T-cell (primary cell): ENCODE data around the gene DDX51. TPM values are rescaled to one million over a fixed set of nuclear protein-coding genes. Genes with fewer than 3 reads are reported as not detected.
A peak's percentile ranks its signal among the peaks of the same experiment; 100 is the strongest.

Source experiments
- ATAC-seq, 4 experiments: fragments of 200-7000 bp in 3 of 4; fragments of 150-1000 bp in 1 of 4; cut with Tn5 transposase; replicated peaks in 1 of 4; 1 replicate in 3 of 4; 2 replicates in 1 of 4; pipeline ENCODE4 v1.10.0; 2021; ENCODE audit warnings: moderate library complexity in 3 of 4, mild to moderate bottlenecking in 2 of 4, moderate number of reproducible peaks in 1 of 4
- CTCF ChIA-PET, 2 donors: fragments of 300-600 bp; sonication (Branson Sonifier 250); formaldehyde crosslinking; loops; one replicate each; lab custom pipeline; 2022; ENCODE audit warnings: antibody characterized with exemption in 2 of 2; lab: Charles Lee
- POLR2A ChIA-PET, 2 donors: fragments of 300-600 bp; sonication (Branson Sonifier 250); formaldehyde crosslinking; loops; one replicate each; lab custom pipeline; 2022; ENCODE audit warnings: antibody characterized with exemption in 2 of 2; lab: Charles Lee
- DNase-seq, 35 experiments: peaks; one replicate each; pipeline versions ENCODE4 v3.0.0 to v3.0.0-alpha.2; 2013 to 2023
- H3K27ac ChIP-seq: one replicate; pipeline ENCODE4 v1.5.1; 2013; ENCODE audit warnings: low read length
- H3K27me3 ChIP-seq, 2 experiments: replicated peaks in 1 of 2; 1 replicate in 1 of 2; 2 replicates in 1 of 2; pipeline versions ENCODE4 v1.6.1 to v1.7.0; 2013; ENCODE audit warnings: low read length in 1 of 2, mixed read lengths in 1 of 2; ENCODE audit not compliant: control insufficient read depth in 2 of 2, insufficient read depth in 2 of 2; ENCODE audit errors: extremely low read depth in 1 of 2
- H3K36me3 ChIP-seq, 2 donors: 1 replicate in 1 of 2; 2 replicates in 1 of 2; pipeline versions ENCODE4 v1.6.1 to v1.7.0; 2013; ENCODE audit warnings: low read length in 1 of 2; ENCODE audit not compliant: control insufficient read depth in 2 of 2, insufficient read depth in 1 of 2; ENCODE audit errors: extremely low read depth in 1 of 2
- H3K4me1 ChIP-seq, 2 experiments: 1 replicate in 1 of 2; 2 replicates in 1 of 2; pipeline versions ENCODE4 v1.6.1 to v1.7.0; 2013; ENCODE audit warnings: low read length in 2 of 2, mixed read lengths in 1 of 2; ENCODE audit not compliant: insufficient read depth in 2 of 2, control insufficient read depth in 1 of 2; ENCODE audit errors: extremely low read depth in 1 of 2
- H3K4me3 ChIP-seq, 2 donors: 1 replicate in 1 of 2; 2 replicates in 1 of 2; pipeline versions ENCODE4 v1.5.1 to v1.7.0; 2013; ENCODE audit warnings: mild to moderate bottlenecking in 2 of 2, low read length in 1 of 2, moderate library complexity in 1 of 2; ENCODE audit not compliant: control insufficient read depth in 1 of 2; ENCODE audit errors: extremely low read depth in 1 of 2
- H3K9me3 ChIP-seq: 2 replicates; pipeline ENCODE4 v1.7.0; 2013
- H3K27ac Mint-ChIP-seq, 2 donors: one replicate each; pipeline ENCODE4 v1.8.0; 2020 to 2021; ENCODE audit warnings: mild to moderate bottlenecking in 2 of 2, mixed read lengths in 2 of 2
- H3K27me3 Mint-ChIP-seq, 2 donors: one replicate each; pipeline ENCODE4 v1.8.0; 2021 to 2022; ENCODE audit warnings: mixed read lengths in 2 of 2
- H3K36me3 Mint-ChIP-seq: one replicate; pipeline ENCODE4 v1.8.0; 2021; ENCODE audit warnings: mixed read lengths
- H3K4me1 Mint-ChIP-seq, 3 donors: one replicate each; pipeline ENCODE4 v1.8.0; 2020 to 2022; ENCODE audit warnings: mixed read lengths in 3 of 3, mild to moderate bottlenecking in 1 of 3
- H3K4me3 Mint-ChIP-seq, 3 donors: one replicate each; pipeline ENCODE4 v1.8.0; 2020 to 2022; ENCODE audit warnings: mild to moderate bottlenecking in 3 of 3, mixed read lengths in 3 of 3, moderate library complexity in 3 of 3
- H3K9me3 Mint-ChIP-seq, 3 donors: one replicate each; pipeline ENCODE4 v1.8.0; 2020 to 2022; ENCODE audit warnings: mixed read lengths in 3 of 3
- WGBS: methylation state at CpG from one replicate; pipeline ENCODE4 v1.1.5; 2013; ENCODE audit warnings: missing lambda C conversion rate; ENCODE audit not compliant: insufficient coverage; 5-methylcytosine and 5-hydroxymethylcytosine counted together
- total RNA-seq, 35 experiments: library from RNA in 6 of 35; stranded (reverse) in 6 of 35; fragments of 120-200 nt in 1 of 35; gene quantifications; one replicate each; pipeline versions ENCODE4 v1.2.1 to v1.2.4 and lab custom pipeline; 2013 to 2026

The DDX51 gene
- total RNA-seq, 5 donors from 2014 or later (not counting 1 experiment from before 2014, with no cell fraction given): 41.9 to 58.6 (median 49.0) TPM

- ATAC-seq (peak in 1 of 4 experiments; percentile 16), DNase-seq (no peak)
- Mint-ChIP-seq H3K4me3 (no peak overlapping the region), H3K27me3 (no peaks in the 10 kb centered on the region), H3K27ac (no peak overlapping the region), H3K9me3 (no peaks in the 10 kb centered on the region), H3K4me1 (no peaks in the 10 kb centered on the region), H3K36me3 (peaks cover 29% of the 10 kb centered on the region)
- no peak overlapping the region for H3K27ac ChIP-seq
- no peaks in the 10 kb centered on the region for H3K27me3 ChIP-seq
- POLR2A ChIA-PET: no interaction called here
- no peaks in the 10 kb centered on the region for H3K4me1 ChIP-seq
- H3K4me3 ChIP-seq: no peak overlapping the region
- H3K9me3 ChIP-seq: no peaks in the 10 kb centered on the region
- CTCF ChIA-PET: no interaction called here
- 98% methylated on average over 6 of the region's 10 CpGs for WGBS
- peaks cover 18 to 37% of the 10 kb centered on the region in 2 donors for H3K36me3 ChIP-seq
These were observed 26.6 kb downstream of the DDX51 start for GRCh38 chr12:132117558-132117875.

- Histone ChIP-seq H3K36me3 (peaks cover 18 to 33% of the 10 kb centered on the region in 2 donors), H3K9me3 (no peaks in the 10 kb centered on the region), H3K27ac (no peak overlapping the region), H3K4me1 (no peaks in the 10 kb centered on the region), H3K4me3 (no peak overlapping the region), H3K27me3 (no peaks in the 10 kb centered on the region)
- H3K36me3 Mint-ChIP-seq: peaks cover 23% of the 10 kb centered on the region
- no peak overlapping the region for H3K27ac Mint-ChIP-seq
- no peak overlapping the region for H3K4me3 Mint-ChIP-seq
- DNase-seq (no peak), ATAC-seq (no peak)
- POLR2A ChIA-PET: no interaction called here
- H3K4me1 Mint-ChIP-seq: no peaks in the 10 kb centered on the region
- WGBS: 98% methylated on average over 56 of the region's 58 CpGs
- no peaks in the 10 kb centered on the region for H3K9me3 Mint-ChIP-seq
- H3K27me3 Mint-ChIP-seq: no peaks in the 10 kb centered on the region
- CTCF ChIA-PET: no interaction called here
These were observed 27.2 kb downstream of the DDX51 start for GRCh38 chr12:132116709-132117557.

DNA sequence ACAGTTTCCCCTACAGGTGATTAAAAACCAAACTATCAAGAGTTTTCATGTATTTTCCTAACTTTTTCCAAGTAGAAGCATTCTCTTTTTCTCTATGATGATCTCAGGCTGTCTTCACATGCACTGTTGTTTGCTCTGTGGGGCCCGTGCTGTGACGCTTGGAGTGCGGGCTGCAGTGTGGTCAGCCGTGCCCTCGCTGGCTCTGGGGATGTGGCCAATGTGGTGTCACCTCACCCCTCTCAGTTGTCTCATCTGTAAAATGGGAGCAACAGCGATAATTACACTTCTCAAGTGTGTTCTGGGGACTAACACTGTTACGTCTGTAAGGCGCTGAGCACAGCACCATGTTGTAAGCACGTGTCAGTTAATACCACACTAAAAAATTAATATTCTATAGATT lies 28.6 kb downstream of the DDX51 start:
- ATAC-seq (no peak), DNase-seq (no peak)
- Mint-ChIP-seq H3K27ac (no peak overlapping the region), H3K36me3 (peaks cover 30% of the 10 kb centered on the region), H3K27me3 (no peaks in the 10 kb centered on the region), H3K9me3 (no peaks in the 10 kb centered on the region), H3K4me1 (no peaks in the 10 kb centered on the region), H3K4me3 (no peak overlapping the region)
- ChIA-PET CTCF (no interaction called here), POLR2A (interaction anchor here in 1 of 2 donors (0.6 kb wide), 1 partner anchor 67 kb away, joined by 3 read pairs; no protein-coding TSS in a partner anchor)
- no peak overlapping the region for H3K4me3 ChIP-seq
- H3K36me3 ChIP-seq: peaks cover 18 to 40% of the 10 kb centered on the region in 2 donors
- H3K27ac ChIP-seq: no peak overlapping the region
- H3K9me3 ChIP-seq: no peaks in the 10 kb centered on the region
- 90% methylated on average over 2 of the region's 9 CpGs for WGBS
- H3K4me1 ChIP-seq: no peaks in the 10 kb centered on the region
- no peaks in the 10 kb centered on the region for H3K27me3 ChIP-seq

DNA sequence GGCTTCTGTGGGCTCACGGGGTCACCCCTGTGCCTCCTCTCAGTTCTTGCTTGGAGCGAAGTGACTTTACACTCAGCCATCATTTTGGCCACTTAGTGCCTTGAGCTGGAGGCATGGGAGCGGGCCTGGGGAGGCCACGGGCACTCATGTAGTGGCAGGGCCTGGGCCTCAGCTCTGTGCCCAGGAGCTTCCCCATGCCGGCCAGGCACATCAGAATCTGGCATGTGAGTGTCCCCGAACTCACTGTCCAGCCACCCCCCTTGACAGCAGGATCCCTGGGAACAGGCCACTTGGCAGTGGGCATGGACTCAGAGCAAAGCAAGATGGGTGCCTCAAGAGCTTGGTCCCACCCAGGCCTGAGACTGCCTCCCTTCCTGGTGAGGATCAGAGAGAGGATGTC lies 29.5 kb downstream of the DDX51 start:
- H3K9me3 Mint-ChIP-seq: no peaks in the 10 kb centered on the region
- Histone ChIP-seq H3K9me3 (no peaks in the 10 kb centered on the region), H3K4me3 (no peak overlapping the region), H3K4me1 (no peaks in the 10 kb centered on the region), H3K27ac (no peak overlapping the region), H3K27me3 (no peaks in the 10 kb centered on the region), H3K36me3 (peaks cover 15 to 36% of the 10 kb centered on the region in 2 donors)
- peaks cover 32% of the 10 kb centered on the region for H3K36me3 Mint-ChIP-seq
- POLR2A ChIA-PET: no interaction called here
- H3K4me3 Mint-ChIP-seq: no peak overlapping the region
- no peaks in the 10 kb centered on the region for H3K27me3 Mint-ChIP-seq
- no peak for DNase-seq
- WGBS: 99% methylated on average over 6 of the region's 6 CpGs
- no peaks in the 10 kb centered on the region for H3K4me1 Mint-ChIP-seq
- no peak overlapping the region for H3K27ac Mint-ChIP-seq
- ATAC-seq: no peak
- CTCF ChIA-PET: no interaction called here

DNA sequence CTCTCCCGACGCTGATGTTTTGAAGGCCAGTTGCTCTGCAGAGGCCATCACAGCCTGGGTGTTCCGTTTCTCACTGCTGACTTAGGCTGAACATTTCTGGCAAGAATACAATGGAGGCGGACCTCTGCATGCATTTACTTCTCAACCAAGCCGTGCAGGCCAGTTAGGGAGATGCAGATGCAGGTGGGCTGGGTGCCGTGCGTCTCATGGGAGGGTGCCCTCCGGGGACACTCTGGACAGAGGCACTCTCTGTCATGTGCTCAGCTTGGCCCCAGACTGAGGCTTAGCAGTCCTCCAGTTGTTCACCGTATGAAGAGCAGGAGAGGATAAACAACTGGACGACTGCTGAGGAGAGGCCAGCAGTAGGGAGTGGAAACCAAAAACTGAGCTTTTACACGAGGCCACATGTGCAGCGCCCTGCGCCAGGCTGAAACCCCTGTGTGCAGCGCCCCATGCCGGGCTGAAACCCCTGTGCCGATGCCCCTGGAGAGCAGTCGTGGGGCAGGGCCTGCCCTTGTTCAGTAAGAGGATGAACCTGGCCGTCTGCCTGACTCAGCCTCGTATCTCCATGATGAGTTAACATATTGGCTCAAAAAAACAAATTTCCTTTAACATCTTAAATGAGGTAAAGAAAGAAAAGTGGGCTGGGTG lies 32.3 kb downstream of the DDX51 start:
- Mint-ChIP-seq H3K4me3 (no peak overlapping the region), H3K27me3 (no peaks in the 10 kb centered on the region), H3K27ac (no peak overlapping the region), H3K9me3 (no peaks in the 10 kb centered on the region), H3K4me1 (peaks cover 0 to 2% (median 0%) of the 10 kb centered on the region in 3 donors), H3K36me3 (peaks cover 37% of the 10 kb centered on the region)
- no peak overlapping the region for H3K27ac ChIP-seq
- ChIA-PET POLR2A (no interaction called here), CTCF (no interaction called here)
- no peaks in the 10 kb centered on the region for H3K4me1 ChIP-seq
- H3K27me3 ChIP-seq: no peaks in the 10 kb centered on the region
- no peaks in the 10 kb centered on the region for H3K9me3 ChIP-seq
- peaks cover 12 to 35% of the 10 kb centered on the region in 2 donors for H3K36me3 ChIP-seq
- DNase-seq: no peak
- peak in 1 of 4 experiments; percentile 35 for ATAC-seq
- no peak overlapping the region for H3K4me3 ChIP-seq
- WGBS: 98% methylated on average over 16 of the region's 19 CpGs

DNA sequence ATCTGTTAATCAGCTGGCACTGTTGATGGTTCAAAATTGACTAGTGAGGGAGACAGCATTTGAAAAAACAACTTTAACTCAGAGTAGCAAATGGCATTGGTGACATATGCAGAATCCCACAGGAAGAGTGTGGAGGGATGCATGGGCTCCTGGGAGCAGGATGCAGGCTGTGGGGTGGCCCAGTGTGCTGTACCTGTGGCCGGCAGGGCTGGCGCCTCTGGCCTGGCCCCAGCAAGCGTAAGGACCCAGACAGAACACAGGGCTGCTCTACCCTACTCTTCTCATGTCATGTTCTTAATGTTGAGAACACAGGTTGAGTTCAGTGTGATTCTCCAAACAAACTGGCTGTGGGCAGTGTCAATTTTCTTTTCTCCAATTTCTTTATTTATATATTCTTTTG lies 33.4 kb downstream of the DDX51 start:
- no peak overlapping the region for H3K27ac Mint-ChIP-seq
- Histone ChIP-seq H3K27ac (no peak overlapping the region), H3K9me3 (no peaks in the 10 kb centered on the region), H3K27me3 (no peaks in the 10 kb centered on the region), H3K4me3 (no peak overlapping the region), H3K36me3 (peaks cover 5 to 32% of the 10 kb centered on the region in 2 donors), H3K4me1 (no peaks in the 10 kb centered on the region)
- H3K27me3 Mint-ChIP-seq: no peaks in the 10 kb centered on the region
- peaks cover 32% of the 10 kb centered on the region for H3K36me3 Mint-ChIP-seq
- no peaks in the 10 kb centered on the region for H3K9me3 Mint-ChIP-seq
- ChIA-PET POLR2A (no interaction called here), CTCF (no interaction called here)
- peaks cover 0 to 2% (median 0%) of the 10 kb centered on the region in 3 donors for H3K4me1 Mint-ChIP-seq
- ATAC-seq: no peak
- H3K4me3 Mint-ChIP-seq: no peak overlapping the region
- DNase-seq: no peak
- WGBS: no CpG with 5 or more reads among the region's 3 CpGs
